SU-DHL-6 (cell line): ENCODE measurements around the gene CFAP43.
"Not testable (repeated sequence)": the region's sequence is repeated elsewhere in the genome, so short reads cannot be mapped to it uniquely, and the experiment has no call there.

Experiments
- H2AFZ ChIP-seq: fragments of 200-600 bp; sonication (generic); 2 replicates; pipeline ENCODE4 v1.6.1; 2014; ENCODE audit warnings: low read depth, mild to moderate bottlenecking, moderate library complexity, mixed read lengths, antibody characterized with exemption, low read length; ENCODE audit not compliant: severe bottlenecking
- H3F3A ChIP-seq: fragments of 200-600 bp; shearing (Covaris generic); 2 replicates; pipeline ENCODE4 v1.6.0; 2016; ENCODE audit warnings: antibody characterized with exemption, mild to moderate bottlenecking; ENCODE audit not compliant: insufficient read depth
- H3K27ac ChIP-seq: fragments of 200-600 bp; sonication (generic); 2 replicates; pipeline ENCODE4 v1.5.1; 2016; ENCODE audit warnings: low read depth, mild to moderate bottlenecking, low read length, moderate library complexity, mixed read lengths
- H3K27me3 ChIP-seq: fragments of 200-600 bp; sonication (generic), shearing (Covaris generic); 2 replicates; pipeline ENCODE4 v1.6.0; 2014; ENCODE audit warnings: mild to moderate bottlenecking, low read length
- H3K36me3 ChIP-seq: fragments of 200-600 bp; sonication (generic); 2 replicates; pipeline ENCODE4 v1.6.1; 2014; ENCODE audit warnings: mild to moderate bottlenecking, low read length, mixed read lengths
- H3K4me2 ChIP-seq: fragments of 300-600, 200-600 bp; shearing (Covaris generic), sonication (generic); 2 replicates; pipeline ENCODE4 v1.6.0; 2014; ENCODE audit warnings: low read length, low read depth, mild to moderate bottlenecking; ENCODE audit not compliant: poor library complexity, severe bottlenecking
- H3K4me3 ChIP-seq: fragments of 200-600 bp; sonication (generic); 2 replicates; pipeline ENCODE4 v1.5.1; 2014; ENCODE audit warnings: antibody characterized with exemption, low read length, mild to moderate bottlenecking, mixed read lengths; ENCODE audit not compliant: insufficient read depth, poor library complexity, severe bottlenecking
- H3K79me2 ChIP-seq: fragments of 200-600 bp; sonication (generic); 2 replicates; pipeline ENCODE4 v1.6.1; 2014; ENCODE audit warnings: mild to moderate bottlenecking, low read length, moderate library complexity; ENCODE audit not compliant: insufficient read depth
- H3K9ac ChIP-seq: fragments of 200-600 bp; sonication (generic); 2 replicates; pipeline ENCODE4 v1.7.0; 2014; ENCODE audit warnings: mild to moderate bottlenecking, low read length
- H3K9me2 ChIP-seq: fragments of 200-600 bp; sonication (generic); replicated peaks from 2 replicates; pipeline ENCODE4 v1.6.1; 2014; ENCODE audit warnings: low read length; ENCODE audit not compliant: insufficient read depth
- H3K9me3 ChIP-seq: fragments of 200-600 bp; sonication (generic); 2 replicates; pipeline ENCODE4 v1.6.1; 2014; ENCODE audit warnings: low read length, mixed read lengths; ENCODE audit not compliant: insufficient read depth
- H4K20me1 ChIP-seq: fragments of 200-600 bp; sonication (generic); 2 replicates; pipeline ENCODE4 v1.6.1; 2014; ENCODE audit warnings: low read depth, mild to moderate bottlenecking, antibody characterized with exemption, low read length, moderate library complexity, mixed read lengths
- EZH2phosphoT487 ChIP-seq: fragments of 200-600 bp; sonication (generic), shearing (Covaris generic); conservative IDR thresholded peaks from 2 replicates; pipeline ENCODE4 v1.6.1; 2018; ENCODE audit warnings: mild to moderate bottlenecking, antibody characterized with exemption, low read length, moderate library complexity, mixed read lengths
- TF ChIP-seq, protein P1 (sequence below): fragments of 200-600 bp; sonication (generic); IDR thresholded peaks from one replicate; pipeline ENCODE4 v1.5.1; 2017; ENCODE audit warnings: antibody characterized with exemption, mild to moderate bottlenecking, low read length, moderate library complexity; ENCODE audit not compliant: insufficient read depth, poor library complexity, severe bottlenecking

Gene CFAP43

DNA sequence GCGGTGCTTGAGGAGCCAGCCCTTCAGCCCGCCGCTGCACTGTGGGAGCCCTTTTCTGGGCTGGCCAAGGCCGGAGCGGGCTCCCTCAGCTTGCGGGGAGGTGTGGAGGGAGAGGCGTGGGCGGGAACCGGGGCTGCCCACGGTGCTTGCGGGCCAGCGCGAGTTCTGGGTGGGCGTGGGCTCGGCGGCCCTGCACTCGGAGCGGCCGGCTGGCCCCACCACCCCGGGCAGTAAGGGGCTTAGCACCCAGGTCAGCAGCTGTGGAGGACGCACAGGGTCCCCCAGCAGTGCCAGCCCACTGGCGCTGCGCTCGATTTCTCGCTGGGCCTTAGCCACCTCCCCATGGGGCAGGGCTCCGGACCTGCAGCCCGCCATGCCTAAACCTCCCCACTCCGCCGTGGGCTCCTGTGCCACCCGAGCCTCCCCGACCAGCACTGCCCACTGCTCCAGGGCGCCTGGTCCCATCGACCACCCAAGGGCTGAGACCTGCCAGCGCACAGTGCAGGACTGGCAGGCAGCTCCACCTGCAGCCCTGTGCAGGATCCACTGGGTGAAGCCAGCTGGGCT is 13.0 kb upstream of the CFAP43 start:
- Histone ChIP-seq H3K9ac (no peak overlapping the region), H2AFZ (no peak overlapping the region), H3K9me3 (no peaks in the 10 kb centered on the region), H3K79me2 (no peaks in the 10 kb centered on the region), H3K4me2 (no peak overlapping the region), H3F3A (no peaks in the 10 kb centered on the region), H4K20me1 (no peaks in the 10 kb centered on the region), H3K36me3 (no peaks in the 10 kb centered on the region), H3K4me3 (no peak overlapping the region), H3K27ac (no peak overlapping the region), H3K9me2 (no peaks in the 10 kb centered on the region), H3K27me3 (no peaks in the 10 kb centered on the region)
- no peak for TF ChIP-seq EZH2phosphoT487
- TF ChIP-seq, protein P1, sequence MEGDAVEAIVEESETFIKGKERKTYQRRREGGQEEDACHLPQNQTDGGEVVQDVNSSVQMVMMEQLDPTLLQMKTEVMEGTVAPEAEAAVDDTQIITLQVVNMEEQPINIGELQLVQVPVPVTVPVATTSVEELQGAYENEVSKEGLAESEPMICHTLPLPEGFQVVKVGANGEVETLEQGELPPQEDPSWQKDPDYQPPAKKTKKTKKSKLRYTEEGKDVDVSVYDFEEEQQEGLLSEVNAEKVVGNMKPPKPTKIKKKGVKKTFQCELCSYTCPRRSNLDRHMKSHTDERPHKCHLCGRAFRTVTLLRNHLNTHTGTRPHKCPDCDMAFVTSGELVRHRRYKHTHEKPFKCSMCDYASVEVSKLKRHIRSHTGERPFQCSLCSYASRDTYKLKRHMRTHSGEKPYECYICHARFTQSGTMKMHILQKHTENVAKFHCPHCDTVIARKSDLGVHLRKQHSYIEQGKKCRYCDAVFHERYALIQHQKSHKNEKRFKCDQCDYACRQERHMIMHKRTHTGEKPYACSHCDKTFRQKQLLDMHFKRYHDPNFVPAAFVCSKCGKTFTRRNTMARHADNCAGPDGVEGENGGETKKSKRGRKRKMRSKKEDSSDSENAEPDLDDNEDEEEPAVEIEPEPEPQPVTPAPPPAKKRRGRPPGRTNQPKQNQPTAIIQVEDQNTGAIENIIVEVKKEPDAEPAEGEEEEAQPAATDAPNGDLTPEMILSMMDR = no peak

- Histone ChIP-seq H3K4me3 (no peak overlapping the region), H3K36me3 (no peaks in the 10 kb centered on the region), H3K79me2 (no peaks in the 10 kb centered on the region), H4K20me1 (no peaks in the 10 kb centered on the region), H3K4me2 (no peak overlapping the region), H3F3A (no peaks in the 10 kb centered on the region), H3K27ac (no peak overlapping the region), H2AFZ (no peak overlapping the region), H3K9me3 (no peaks in the 10 kb centered on the region), H3K27me3 (no peaks in the 10 kb centered on the region), H3K9me2 (no peaks in the 10 kb centered on the region), H3K9ac (no peak overlapping the region)
- no peak for TF ChIP-seq EZH2phosphoT487
- TF ChIP-seq, protein P1 = no peak
Observed at GRCh38 chr10:104243512-104243911, 11.3 kb upstream of the CFAP43 start.

GRCh38 chr10:104243009-104243408 is 10.8 kb upstream of the CFAP43 start:
- H3K9me2 ChIP-seq, H3K9me3 ChIP-seq: not testable (repeated sequence)

DNA sequence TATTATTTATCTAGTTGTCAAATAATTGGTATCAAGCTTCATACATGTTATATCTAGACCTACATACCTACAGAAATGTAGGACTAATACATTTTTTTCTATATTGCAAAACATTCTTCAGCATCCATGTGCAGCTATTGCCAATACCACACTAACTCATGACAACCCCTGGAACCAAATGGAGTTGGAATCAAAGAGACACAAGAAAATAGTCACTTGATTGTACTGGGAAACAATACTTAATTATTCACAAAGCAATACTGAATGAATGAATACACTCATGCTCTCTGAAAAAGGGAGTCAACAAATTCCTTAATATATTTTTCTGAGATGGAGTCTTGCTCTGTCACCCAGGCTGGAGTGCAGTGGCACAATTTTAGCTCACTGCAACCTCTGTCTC is 10.4 kb upstream of the CFAP43 start:
- H3K27ac ChIP-seq = no peak overlapping the region
- no peaks in the 10 kb centered on the region for H3F3A ChIP-seq
- no peaks in the 10 kb centered on the region for H3K27me3 ChIP-seq
- no peaks in the 10 kb centered on the region for H3K9me2 ChIP-seq
- H3K4me2 ChIP-seq = no peak overlapping the region
- no peaks in the 10 kb centered on the region for H3K9me3 ChIP-seq
- H4K20me1 ChIP-seq = no peaks in the 10 kb centered on the region
- no peaks in the 10 kb centered on the region for H3K79me2 ChIP-seq
- no peak overlapping the region for H3K9ac ChIP-seq
- H2AFZ ChIP-seq = no peak overlapping the region
- no peak overlapping the region for H3K4me3 ChIP-seq
- TF ChIP-seq EZH2phosphoT487 = no peak
- TF ChIP-seq, protein P1 = no peak
- H3K36me3 ChIP-seq = no peaks in the 10 kb centered on the region

More at GRCh38 chr10:104243009-104243408, 10.8 kb upstream of the CFAP43 start:
- not testable (repeated sequence) for H4K20me1 ChIP-seq, H3K36me3 ChIP-seq, H3K79me2 ChIP-seq, H3K4me2 ChIP-seq, H2AFZ ChIP-seq, H3K9ac ChIP-seq, H3K27me3 ChIP-seq, H3F3A ChIP-seq, H3K27ac ChIP-seq, H3K4me3 ChIP-seq
